Activated B cell treated with CpG ODN at 0.5 μM for 24 hours (primary cell): ENCODE measurements around the gene TTC12. TPM values are rescaled to one million over a fixed set of nuclear protein-coding genes. Genes with fewer than 3 reads are reported as not detected.

ENCODE experiments used
- ATAC-seq: fragments of 200-7000 bp; cut with Tn5 transposase; one replicate; pipeline ENCODE4 v1.10.0; 2021; ENCODE audit warnings: low read depth, mild to moderate bottlenecking, moderate library complexity
- CTCF ChIA-PET: fragments of 350-600 bp; sonication (Branson Sonifier 250); formaldehyde crosslinking; loops from one replicate; lab custom pipeline; 2021; ENCODE audit warnings: antibody characterized with exemption; lab: Charles Lee
- POLR2A ChIA-PET: fragments of 350-600 bp; sonication (Branson Sonifier 250); formaldehyde crosslinking; loops from one replicate; lab custom pipeline; 2021; ENCODE audit warnings: antibody characterized with exemption; lab: Charles Lee
- DNase-seq: peaks from one replicate; pipeline ENCODE4 v3.0.0; 2022
- H3K27ac Mint-ChIP-seq: one replicate; pipeline ENCODE4 v1.8.0; 2020; ENCODE audit warnings: mixed read lengths
- H3K27me3 Mint-ChIP-seq: one replicate; pipeline ENCODE4 v1.8.0; 2021; ENCODE audit warnings: mixed read lengths
- H3K36me3 Mint-ChIP-seq: one replicate; pipeline ENCODE4 v1.8.0; 2021; ENCODE audit warnings: low read depth, mixed read lengths
- H3K4me1 Mint-ChIP-seq: one replicate; pipeline ENCODE4 v1.8.0; 2021; ENCODE audit warnings: mixed read lengths
- H3K4me3 Mint-ChIP-seq: one replicate; pipeline ENCODE4 v1.8.0; 2020; ENCODE audit warnings: mild to moderate bottlenecking, mixed read lengths
- H3K9me3 Mint-ChIP-seq: one replicate; pipeline ENCODE4 v1.8.0; 2020; ENCODE audit warnings: mixed read lengths
- CTCF ChIP-seq: fragments of 200-600 bp; IDR thresholded peaks from one replicate; pipeline ENCODE4 v1.8.0; 2022; ENCODE audit warnings: antibody characterized with exemption, mild to moderate bottlenecking
- intact Hi-C: fragments of 100-400 bp; cut with micrococcal nuclease; formaldehyde crosslinking; loops from one replicate; pipeline ENCODE4 v1.15.1; 2024
- total RNA-seq: library from RNA; stranded (reverse); gene quantifications from 2 replicates; pipeline ENCODE4 v1.2.3, GENCODE V29; 2022

TTC12 gene
- total RNA-seq, 1 donor from 2014 or later: 25.2 TPM

- ATAC-seq: no peak
- POLR2A ChIA-PET: no interaction called here
- DNase-seq: no peak
- intact Hi-C loops: loop anchor here (5.0 kb wide), 1 partner anchor 1174 kb away; no protein-coding TSS in a partner anchor
- Mint-ChIP-seq H3K9me3 (no peaks in the 10 kb centered on the region), H3K27me3 (no peaks in the 10 kb centered on the region), H3K36me3 (no peaks in the 10 kb centered on the region), H3K4me1 (peaks cover 2% of the 10 kb centered on the region), H3K4me3 (no peak overlapping the region), H3K27ac (no peak overlapping the region)
- no peak for TF ChIP-seq CTCF
- CTCF ChIA-PET: no interaction called here
Observed at GRCh38 chr11:113286009-113286408, 28.4 kb upstream of the TTC12 start.

GRCh38 chr11:113286509-113287497 is 27.6 kb upstream of the TTC12 start:
- H3K27ac Mint-ChIP-seq: no peak overlapping the region

GRCh38 chr11:113287801-113288200 is 26.6 kb upstream of the TTC12 start:
- Mint-ChIP-seq H3K36me3 (no peaks in the 10 kb centered on the region), H3K9me3 (no peaks in the 10 kb centered on the region), H3K4me3 (no peak overlapping the region), H3K27me3 (no peaks in the 10 kb centered on the region), H3K27ac (no peak overlapping the region), H3K4me1 (peaks cover 2% of the 10 kb centered on the region)
- ChIA-PET CTCF (interaction anchor here (3.9 kb wide), 1 partner anchor 700 kb away, joined by 107 read pairs; no protein-coding TSS in a partner anchor), POLR2A (no interaction called here)
- ATAC-seq: no peak
- DNase-seq: no peak
- no peak for TF ChIP-seq CTCF
- intact Hi-C loops: loop anchor here (5.0 kb wide), 1 partner anchor 1176 kb away; no protein-coding TSS in a partner anchor

More at GRCh38 chr11:113286509-113287497, 27.6 kb upstream of the TTC12 start:
- Mint-ChIP-seq H3K4me3 (no peak overlapping the region), H3K27me3 (no peaks in the 10 kb centered on the region), H3K9me3 (no peaks in the 10 kb centered on the region), H3K36me3 (no peaks in the 10 kb centered on the region), H3K4me1 (peaks cover 2% of the 10 kb centered on the region)
- ChIA-PET CTCF (no interaction called here), POLR2A (no interaction called here)
- DNase-seq (no peak), ATAC-seq (no peak)
- intact Hi-C loops: loop anchor here (5.0 kb wide), 1 partner anchor 1175 kb away; no protein-coding TSS in a partner anchor
- no peak for TF ChIP-seq CTCF

GRCh38 chr11:113288286-113288863 is 26.0 kb upstream of the TTC12 start:
- Mint-ChIP-seq H3K9me3 (no peaks in the 10 kb centered on the region), H3K4me1 (peaks cover 2% of the 10 kb centered on the region), H3K27ac (no peak overlapping the region), H3K36me3 (no peaks in the 10 kb centered on the region), H3K4me3 (no peak overlapping the region), H3K27me3 (no peaks in the 10 kb centered on the region)
- CTCF ChIA-PET: interaction anchor here (3.9 kb wide), 1 partner anchor 701 kb away, joined by 107 read pairs; no protein-coding TSS in a partner anchor
- DNase-seq (no peak), ATAC-seq (no peak)
- POLR2A ChIA-PET: no interaction called here
- no peak for TF ChIP-seq CTCF
- intact Hi-C loops: loop anchor here (5.0 kb wide), 1 partner anchor 1176 kb away; no protein-coding TSS in a partner anchor
